ENCODE data around the gene S1PR4. TPM values are rescaled to one million over a fixed set of nuclear protein-coding genes. Genes with fewer than 3 reads are reported as not detected.

S1PR4 gene
- total RNA-seq, 1 donor from 2014 or later = not detected

- DNase-seq (ENCODE audit: low spot score) = no peak
- Mint-ChIP-seq H3K27me3 (ENCODE audit: unreplicated experiment) (peaks cover 3% of the 10 kb centered on the region), H3K4me3 (ENCODE audit: unreplicated experiment) (no peak overlapping the region), H3K27ac (ENCODE audit: unreplicated experiment) (peak overlapping the region; percentile 72), H3K4me1 (ENCODE audit: unreplicated experiment) (peaks cover 8% of the 10 kb centered on the region), H3K36me3 (ENCODE audit: low read depth, unreplicated experiment) (no peaks in the 10 kb centered on the region), H3K9me3 (ENCODE audit: unreplicated experiment) (no peaks in the 10 kb centered on the region)
- TF ChIP-seq, protein P1, sequence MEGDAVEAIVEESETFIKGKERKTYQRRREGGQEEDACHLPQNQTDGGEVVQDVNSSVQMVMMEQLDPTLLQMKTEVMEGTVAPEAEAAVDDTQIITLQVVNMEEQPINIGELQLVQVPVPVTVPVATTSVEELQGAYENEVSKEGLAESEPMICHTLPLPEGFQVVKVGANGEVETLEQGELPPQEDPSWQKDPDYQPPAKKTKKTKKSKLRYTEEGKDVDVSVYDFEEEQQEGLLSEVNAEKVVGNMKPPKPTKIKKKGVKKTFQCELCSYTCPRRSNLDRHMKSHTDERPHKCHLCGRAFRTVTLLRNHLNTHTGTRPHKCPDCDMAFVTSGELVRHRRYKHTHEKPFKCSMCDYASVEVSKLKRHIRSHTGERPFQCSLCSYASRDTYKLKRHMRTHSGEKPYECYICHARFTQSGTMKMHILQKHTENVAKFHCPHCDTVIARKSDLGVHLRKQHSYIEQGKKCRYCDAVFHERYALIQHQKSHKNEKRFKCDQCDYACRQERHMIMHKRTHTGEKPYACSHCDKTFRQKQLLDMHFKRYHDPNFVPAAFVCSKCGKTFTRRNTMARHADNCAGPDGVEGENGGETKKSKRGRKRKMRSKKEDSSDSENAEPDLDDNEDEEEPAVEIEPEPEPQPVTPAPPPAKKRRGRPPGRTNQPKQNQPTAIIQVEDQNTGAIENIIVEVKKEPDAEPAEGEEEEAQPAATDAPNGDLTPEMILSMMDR (IDR thresholded peaks at IDR 0.05; ENCODE audit: unreplicated experiment) = no peak
Measured at GRCh38 chr19:3157096-3157845, 21.3 kb upstream of the S1PR4 start.

DNA sequence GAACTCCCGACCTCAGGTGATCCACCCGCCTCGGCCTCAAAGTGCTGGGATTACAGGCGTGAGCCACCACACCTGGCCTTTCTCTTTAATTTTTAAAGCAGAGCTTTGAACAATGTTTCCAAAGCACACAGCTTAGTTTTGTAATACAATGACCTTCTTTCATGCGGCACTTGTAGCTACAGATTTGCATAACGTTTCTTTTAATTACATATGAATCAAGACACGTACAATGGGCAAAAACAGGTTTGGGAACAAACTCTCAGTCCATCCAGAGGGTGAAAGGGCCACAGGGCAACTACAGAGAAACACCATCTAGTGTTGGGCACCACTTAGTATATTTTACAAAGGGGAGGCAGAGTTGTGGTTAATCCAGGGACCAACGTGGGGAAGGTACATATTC is 19.0 kb upstream of the S1PR4 start:
- Mint-ChIP-seq H3K4me1 (ENCODE audit: unreplicated experiment) (peaks cover 8% of the 10 kb centered on the region), H3K27me3 (ENCODE audit: unreplicated experiment) (peaks cover 3% of the 10 kb centered on the region), H3K4me3 (ENCODE audit: unreplicated experiment) (no peak overlapping the region), H3K27ac (ENCODE audit: unreplicated experiment) (no peak overlapping the region), H3K9me3 (ENCODE audit: unreplicated experiment) (no peaks in the 10 kb centered on the region), H3K36me3 (ENCODE audit: low read depth, unreplicated experiment) (no peaks in the 10 kb centered on the region)
- TF ChIP-seq, protein P1 (IDR thresholded peaks at IDR 0.05; ENCODE audit: unreplicated experiment) = no peak
- DNase-seq (ENCODE audit: low spot score) = no peak

DNA sequence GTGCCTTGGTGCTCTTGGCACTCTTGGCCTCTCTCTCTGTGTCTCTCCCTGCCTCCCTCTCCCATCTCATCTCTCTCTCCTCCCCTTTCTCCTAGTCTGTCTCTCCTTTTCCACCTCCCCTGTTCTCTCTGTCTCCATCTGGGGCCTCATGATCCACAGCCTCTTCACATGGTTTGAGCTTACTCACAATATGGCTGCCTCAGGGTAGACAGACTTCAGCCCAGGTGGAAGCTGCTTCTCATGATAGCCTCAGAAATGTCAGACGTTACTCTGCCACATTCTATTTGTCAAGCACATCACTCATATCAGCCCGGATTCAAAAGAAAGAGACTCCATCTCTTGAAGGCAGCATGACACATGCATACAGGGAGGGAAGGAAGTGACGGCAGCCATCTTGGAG is 18.4 kb upstream of the S1PR4 start:
- peaks cover 1% of the 10 kb centered on the region for H3K27me3 Mint-ChIP-seq (ENCODE audit: unreplicated experiment)
- no peaks in the 10 kb centered on the region for H3K9me3 Mint-ChIP-seq (ENCODE audit: unreplicated experiment)
- H3K4me1 Mint-ChIP-seq (ENCODE audit: unreplicated experiment) = peaks cover 8% of the 10 kb centered on the region
- no peak overlapping the region for H3K4me3 Mint-ChIP-seq (ENCODE audit: unreplicated experiment)
- TF ChIP-seq, protein P1 (IDR thresholded peaks at IDR 0.05; ENCODE audit: unreplicated experiment) = no peak
- no peak overlapping the region for H3K27ac Mint-ChIP-seq (ENCODE audit: unreplicated experiment)
- DNase-seq (ENCODE audit: low spot score) = no peak
- H3K36me3 Mint-ChIP-seq (ENCODE audit: low read depth, unreplicated experiment) = no peaks in the 10 kb centered on the region

GRCh38 chr19:3161453-3161852 is 17.1 kb upstream of the S1PR4 start:
- Mint-ChIP-seq H3K36me3 (ENCODE audit: low read depth, unreplicated experiment) (no peaks in the 10 kb centered on the region), H3K9me3 (ENCODE audit: unreplicated experiment) (no peaks in the 10 kb centered on the region), H3K27me3 (ENCODE audit: unreplicated experiment) (peaks cover 5% of the 10 kb centered on the region), H3K27ac (ENCODE audit: unreplicated experiment) (no peak overlapping the region), H3K4me1 (ENCODE audit: unreplicated experiment) (peaks cover 8% of the 10 kb centered on the region), H3K4me3 (ENCODE audit: unreplicated experiment) (no peak overlapping the region)
- DNase-seq (ENCODE audit: low spot score) = no peak
- TF ChIP-seq, protein P1 (IDR thresholded peaks at IDR 0.05; ENCODE audit: unreplicated experiment) = no peak

DNA sequence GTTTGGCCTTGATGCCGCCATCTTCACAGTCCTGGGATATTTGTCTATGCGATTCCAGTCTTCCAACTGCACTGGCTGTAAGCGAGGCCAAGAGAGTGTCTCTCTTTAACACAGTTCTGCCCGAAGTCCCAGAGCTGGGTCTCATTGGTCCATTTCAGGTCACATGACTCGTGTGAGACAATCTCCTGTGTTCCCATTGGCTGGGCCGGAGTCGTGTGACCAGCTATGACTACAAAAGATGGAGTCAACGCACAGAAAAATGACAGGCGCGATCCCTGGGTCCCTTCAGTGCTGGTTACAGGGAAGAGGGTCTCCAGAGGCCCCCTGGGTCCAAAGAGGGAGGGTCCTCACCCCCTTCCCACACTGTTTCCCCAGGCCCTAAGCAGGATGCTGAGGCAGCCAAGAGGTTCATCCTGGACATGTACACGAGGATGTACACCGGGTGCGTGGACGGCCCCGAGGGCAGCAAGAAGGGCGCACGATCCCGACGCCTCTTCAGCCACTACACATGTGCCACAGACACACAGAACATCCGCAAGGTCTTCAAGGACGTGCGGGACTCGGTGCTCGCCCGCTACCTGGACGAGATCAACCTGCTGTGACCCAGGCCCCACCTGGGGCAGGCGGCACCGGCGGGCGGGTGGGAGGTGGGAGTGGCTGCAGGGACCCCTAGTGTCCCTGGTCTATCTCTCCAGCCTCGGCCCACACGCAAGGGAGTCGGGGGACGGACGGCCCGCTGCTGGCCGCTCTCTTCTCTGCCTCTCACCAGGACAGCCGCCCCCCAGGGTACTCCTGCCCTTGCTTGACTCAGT is 15.9 kb upstream of the S1PR4 start:
- TF ChIP-seq, protein P1 (IDR thresholded peaks at IDR 0.05; ENCODE audit: unreplicated experiment) = no peak
- no peak overlapping the region for H3K27ac Mint-ChIP-seq (ENCODE audit: unreplicated experiment)
- H3K9me3 Mint-ChIP-seq (ENCODE audit: unreplicated experiment) = no peaks in the 10 kb centered on the region
- peaks cover 2% of the 10 kb centered on the region for H3K4me1 Mint-ChIP-seq (ENCODE audit: unreplicated experiment)
- H3K4me3 Mint-ChIP-seq (ENCODE audit: unreplicated experiment) = no peak overlapping the region
- no peak for DNase-seq (ENCODE audit: low spot score)
- no peaks in the 10 kb centered on the region for H3K36me3 Mint-ChIP-seq (ENCODE audit: low read depth, unreplicated experiment)
- H3K27me3 Mint-ChIP-seq (ENCODE audit: unreplicated experiment) = peaks cover 5% of the 10 kb centered on the region

Data from endothelial cell (in vitro differentiated cells).